Cardiac muscle cell (in vitro differentiated cells and primary cell): ENCODE measurements around the gene SEPTIN8. TPM values are rescaled to one million over a fixed set of nuclear protein-coding genes. Genes with fewer than 3 reads are reported as not detected.
"Not testable (repeated sequence)": the region's sequence is repeated elsewhere in the genome, so short reads cannot be mapped to it uniquely, and the experiment has no call there.

Experiments
- DNase-seq, 2 donors: peaks; one replicate each; pipeline versions ENCODE4 v3.0.0 to v3.0.0-alpha.2; 2010 to 2017; ENCODE audit warnings: low read depth in 1 of 2, low spot score in 1 of 2
- H3K27ac ChIP-seq: fragments of 200-600 bp; sonication (generic); 2 replicates; pipeline ENCODE4 v1.5.1; 2016
- H3K27me3 ChIP-seq: fragments of 200-600 bp; sonication (generic); 2 replicates; pipeline ENCODE4 v1.6.0; 2016; ENCODE audit warnings: control low read depth
- H3K36me3 ChIP-seq: fragments of 200-600 bp; sonication (generic); 2 replicates; pipeline ENCODE4 v1.5.1; 2016; ENCODE audit warnings: control low read depth
- H3K4me1 ChIP-seq: fragments of 200-600 bp; sonication (generic); 2 replicates; pipeline ENCODE4 v1.8.1; 2017; ENCODE audit warnings: low read depth, mild to moderate bottlenecking, mixed run types
- H3K4me3 ChIP-seq: fragments of 200-600 bp; sonication (generic); 2 replicates; pipeline ENCODE4 v1.5.1; 2016; ENCODE audit warnings: mild to moderate bottlenecking
- H3K9me3 ChIP-seq: fragments of 200-600 bp; sonication (generic); 2 replicates; pipeline ENCODE4 v1.5.1; 2017; ENCODE audit warnings: low read depth, mild to moderate bottlenecking, control low read depth
- CTCF ChIP-seq: IDR thresholded peaks from 2 replicates; pipeline ENCODE4 v1.5.1; 2012; ENCODE audit warnings: low read depth, mild to moderate bottlenecking, low read length
- polyA plus RNA-seq: library from polyadenylated mRNA; unstranded; fragments of >200 nt; fragmentation: Nextera tagmentation; extraction: Ambion mirVana; gene quantifications from 2 replicates; pipeline ENCODE4 v1.2.1, GENCODE V29; 2016
- total RNA-seq: library from RNA; depleted of rRNA; stranded (reverse); fragments of >200 nt; gene quantifications from 2 replicates; pipeline ENCODE4 v1.2.3, GENCODE V29; 2016

The SEPTIN8 gene
- total and polyA plus RNA-seq, 2 experiments from 2014 or later, result 18.6 to 51.9 TPM

GRCh38 chr5:132810605-132811004 is 33.6 kb upstream of the SEPTIN8 start:
- no peak for TF ChIP-seq CTCF
- H3K27ac ChIP-seq, result no peak overlapping the region
- H3K4me1 ChIP-seq, result peaks cover 3% of the 10 kb centered on the region
- no peaks in the 10 kb centered on the region for H3K36me3 ChIP-seq
- DNase-seq, result no peak
- H3K27me3 ChIP-seq, result peaks cover 73% of the 10 kb centered on the region
- H3K9me3 ChIP-seq, result no peaks in the 10 kb centered on the region
- no peak overlapping the region for H3K4me3 ChIP-seq

- no peak for TF ChIP-seq CTCF
- Histone ChIP-seq H3K27ac (no peak overlapping the region), H3K9me3 (no peaks in the 10 kb centered on the region), H3K4me1 (peaks cover 3% of the 10 kb centered on the region), H3K4me3 (no peak overlapping the region), H3K36me3 (no peaks in the 10 kb centered on the region), H3K27me3 (peaks cover 56% of the 10 kb centered on the region)
- no peak for DNase-seq
These were observed 31.8 kb upstream of the SEPTIN8 start for GRCh38 chr5:132808866-132809265.

- H3K9me3 ChIP-seq, result no peaks in the 10 kb centered on the region
- H3K27ac ChIP-seq, result no peak overlapping the region
- no peak for DNase-seq
- no peak overlapping the region for H3K4me3 ChIP-seq
- no peak for TF ChIP-seq CTCF
- H3K36me3 ChIP-seq, result no peaks in the 10 kb centered on the region
- peaks cover 3% of the 10 kb centered on the region for H3K4me1 ChIP-seq
- H3K27me3 ChIP-seq, result peaks cover 52% of the 10 kb centered on the region
These were observed 31.4 kb upstream of the SEPTIN8 start for GRCh38 chr5:132808448-132808847.

- DNase-seq, result peak in 1 of 2 donors; percentile 41
These were observed 30.3 kb upstream of the SEPTIN8 start for GRCh38 chr5:132807163-132807838.

GRCh38 chr5:132806804-132807162 is 29.7 kb upstream of the SEPTIN8 start:
- H3K36me3 ChIP-seq, H3K4me3 ChIP-seq, H3K4me1 ChIP-seq, H3K9me3 ChIP-seq, DNase-seq, H3K27ac ChIP-seq: not testable (repeated sequence)
- peaks cover 35% of the 10 kb centered on the region for H3K27me3 ChIP-seq

More at GRCh38 chr5:132807163-132807838, 30.3 kb upstream of the SEPTIN8 start:
- TF ChIP-seq CTCF, result peak; percentile 23
- Histone ChIP-seq H3K9me3 (no peaks in the 10 kb centered on the region), H3K36me3 (no peaks in the 10 kb centered on the region), H3K27me3 (peaks cover 40% of the 10 kb centered on the region), H3K27ac (no peak overlapping the region), H3K4me3 (no peak overlapping the region), H3K4me1 (no peaks in the 10 kb centered on the region)

GRCh38 chr5:132805872-132806271 is 28.8 kb upstream of the SEPTIN8 start:
- DNase-seq, H3K4me1 ChIP-seq, H3K27ac ChIP-seq, H3K9me3 ChIP-seq, H3K36me3 ChIP-seq, H3K4me3 ChIP-seq: not testable (repeated sequence)
- peaks cover 26% of the 10 kb centered on the region for H3K27me3 ChIP-seq

GRCh38 chr5:132804219-132804618 is 27.2 kb upstream of the SEPTIN8 start:
- H3K4me1 ChIP-seq, H3K9me3 ChIP-seq, H3K27me3 ChIP-seq, H3K4me3 ChIP-seq, H3K27ac ChIP-seq, H3K36me3 ChIP-seq, DNase-seq: not testable (repeated sequence)

- not testable (repeated sequence) for H3K4me3 ChIP-seq, H3K27ac ChIP-seq, DNase-seq, H3K4me1 ChIP-seq, H3K9me3 ChIP-seq, H3K27me3 ChIP-seq, H3K36me3 ChIP-seq
These were observed 25.6 kb upstream of the SEPTIN8 start for GRCh38 chr5:132802685-132803066.
